ENCODE measurements around the gene RAD51B. TPM values are rescaled to one million over a fixed set of nuclear protein-coding genes. Genes with fewer than 3 reads are reported as not detected.

Gene RAD51B
- total and polyA plus RNA-seq, 2 experiments from 2014 or later: 10.1 to 18.0 TPM

DNA sequence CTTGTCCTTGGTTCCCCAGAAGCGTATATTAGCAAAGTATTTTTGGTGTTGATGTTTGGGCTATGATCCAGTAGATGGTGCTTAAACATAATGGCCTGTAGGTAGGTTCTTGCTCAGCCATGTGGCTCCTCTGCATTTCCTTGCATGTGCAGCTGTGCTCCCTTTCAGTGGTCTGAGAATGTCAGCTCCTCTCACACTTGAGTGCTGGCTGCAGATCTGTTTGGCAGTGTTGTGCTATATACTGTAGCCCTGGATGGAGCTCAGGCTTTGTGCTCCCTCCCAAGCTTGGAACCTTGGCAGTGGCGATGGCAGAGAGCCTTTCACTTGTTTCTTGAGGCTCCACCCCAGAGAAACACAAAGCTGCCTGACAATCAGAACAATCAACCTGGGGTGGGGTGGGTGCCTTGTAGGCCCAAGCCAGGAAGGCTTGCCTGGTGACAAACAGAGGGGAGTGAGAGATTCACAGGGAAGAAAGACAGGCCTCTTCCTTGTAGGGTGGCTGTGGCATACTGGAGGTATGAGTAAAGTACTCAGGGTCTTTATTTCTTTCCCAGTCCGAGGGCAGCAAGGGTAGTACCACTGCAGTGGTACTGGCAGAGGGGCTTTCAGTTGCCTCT, 255.3 kb downstream of the RAD51B start:
- Histone ChIP-seq H3K9me3 (ENCODE audit: low read depth) (no peaks in the 10 kb centered on the region), H3K27me3 (no peaks in the 10 kb centered on the region), H3K4me1 (ENCODE audit: insufficient read depth) (no peaks in the 10 kb centered on the region), H4K20me1 (ENCODE audit: insufficient read depth, poor library complexity, severe bottlenecking) (no peaks in the 10 kb centered on the region), H3K27ac (no peak overlapping the region), H3K9me2 (replicated peaks; ENCODE audit: insufficient read depth) (no peaks in the 10 kb centered on the region), H2AFZ (no peak overlapping the region), H3K79me2 (no peaks in the 10 kb centered on the region), H3K4me3 (no peak overlapping the region), H3K4me2 (no peak overlapping the region), H3K36me3 (replicated peaks; ENCODE audit: insufficient read depth, low read depth) (no peaks in the 10 kb centered on the region)
- 94% methylated on average over 3 of the region's 3 CpGs for WGBS (ENCODE audit: low lambda C conversion rate, missing lambda C conversion rate)
- TF ChIP-seq, protein P1, sequence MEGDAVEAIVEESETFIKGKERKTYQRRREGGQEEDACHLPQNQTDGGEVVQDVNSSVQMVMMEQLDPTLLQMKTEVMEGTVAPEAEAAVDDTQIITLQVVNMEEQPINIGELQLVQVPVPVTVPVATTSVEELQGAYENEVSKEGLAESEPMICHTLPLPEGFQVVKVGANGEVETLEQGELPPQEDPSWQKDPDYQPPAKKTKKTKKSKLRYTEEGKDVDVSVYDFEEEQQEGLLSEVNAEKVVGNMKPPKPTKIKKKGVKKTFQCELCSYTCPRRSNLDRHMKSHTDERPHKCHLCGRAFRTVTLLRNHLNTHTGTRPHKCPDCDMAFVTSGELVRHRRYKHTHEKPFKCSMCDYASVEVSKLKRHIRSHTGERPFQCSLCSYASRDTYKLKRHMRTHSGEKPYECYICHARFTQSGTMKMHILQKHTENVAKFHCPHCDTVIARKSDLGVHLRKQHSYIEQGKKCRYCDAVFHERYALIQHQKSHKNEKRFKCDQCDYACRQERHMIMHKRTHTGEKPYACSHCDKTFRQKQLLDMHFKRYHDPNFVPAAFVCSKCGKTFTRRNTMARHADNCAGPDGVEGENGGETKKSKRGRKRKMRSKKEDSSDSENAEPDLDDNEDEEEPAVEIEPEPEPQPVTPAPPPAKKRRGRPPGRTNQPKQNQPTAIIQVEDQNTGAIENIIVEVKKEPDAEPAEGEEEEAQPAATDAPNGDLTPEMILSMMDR (IDR thresholded peaks at IDR 0.05; ENCODE audit: poor library complexity): no peak
- TF ChIP-seq EZH2phosphoT487 (IDR thresholded peaks at IDR 0.05; ENCODE audit: low read depth, severe bottlenecking, unreplicated experiment) (no peak), EZH2 (IDR thresholded peaks at IDR 0.05; ENCODE audit: borderline replicate concordance) (no peak)
- DNase-seq (ENCODE audit: low spot score): no peak

DNA sequence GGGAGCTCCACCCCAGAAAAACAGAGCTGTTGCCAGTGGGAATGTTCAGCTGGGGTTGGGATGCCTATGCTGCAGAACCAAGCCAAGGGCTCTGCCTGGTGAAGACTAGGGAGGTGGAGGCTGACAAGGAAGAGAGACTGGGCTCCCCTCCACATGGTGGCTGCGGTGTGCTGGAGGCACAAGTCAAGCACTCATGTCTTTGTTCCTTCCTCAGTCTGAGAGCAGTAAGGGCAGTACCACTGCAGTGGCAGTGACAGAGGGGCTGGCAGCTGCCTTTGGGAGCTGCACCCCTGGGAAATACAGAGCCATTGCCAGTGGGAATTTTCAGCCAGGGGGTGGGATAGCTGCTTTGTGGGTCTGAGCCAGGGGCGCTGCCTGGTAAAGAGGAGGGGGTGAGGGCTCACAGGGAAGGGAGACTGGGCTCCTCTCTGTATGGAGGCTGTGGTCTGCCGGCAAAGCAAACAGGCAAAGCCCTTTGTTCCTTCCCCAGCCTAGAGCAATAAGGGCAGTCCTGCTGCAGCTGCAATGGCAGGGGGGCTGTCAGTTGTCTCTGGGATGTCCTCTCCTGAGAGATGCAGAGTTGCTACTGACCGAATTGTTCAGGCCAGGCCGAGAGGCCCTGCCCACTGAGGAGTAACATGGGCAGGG, 255.9 kb downstream of the RAD51B start:
- TF ChIP-seq EZH2 (IDR thresholded peaks at IDR 0.05; ENCODE audit: borderline replicate concordance): no peak
- TF ChIP-seq EZH2phosphoT487 (IDR thresholded peaks at IDR 0.05; ENCODE audit: low read depth, severe bottlenecking, unreplicated experiment): no peak
- TF ChIP-seq, protein P1 (IDR thresholded peaks at IDR 0.05; ENCODE audit: poor library complexity): no peak
- no peak overlapping the region for H3K4me2 ChIP-seq
- H2AFZ ChIP-seq: no peak overlapping the region
- no peaks in the 10 kb centered on the region for H4K20me1 ChIP-seq (ENCODE audit: insufficient read depth, poor library complexity, severe bottlenecking)
- no peaks in the 10 kb centered on the region for H3K9me3 ChIP-seq (ENCODE audit: low read depth)
- no peak for DNase-seq (ENCODE audit: low spot score)
- no peak overlapping the region for H3K4me3 ChIP-seq
- H3K9me2 ChIP-seq (replicated peaks; ENCODE audit: insufficient read depth): no peaks in the 10 kb centered on the region
- WGBS (ENCODE audit: low lambda C conversion rate, missing lambda C conversion rate): 66% methylated on average over 5 of the region's 5 CpGs
- no peaks in the 10 kb centered on the region for H3K79me2 ChIP-seq
- H3K36me3 ChIP-seq (replicated peaks; ENCODE audit: insufficient read depth, low read depth): no peaks in the 10 kb centered on the region
- peak overlapping the region; percentile 5 for H3K27ac ChIP-seq
- H3K4me1 ChIP-seq (ENCODE audit: insufficient read depth): no peaks in the 10 kb centered on the region
- H3K27me3 ChIP-seq: no peaks in the 10 kb centered on the region

DNA sequence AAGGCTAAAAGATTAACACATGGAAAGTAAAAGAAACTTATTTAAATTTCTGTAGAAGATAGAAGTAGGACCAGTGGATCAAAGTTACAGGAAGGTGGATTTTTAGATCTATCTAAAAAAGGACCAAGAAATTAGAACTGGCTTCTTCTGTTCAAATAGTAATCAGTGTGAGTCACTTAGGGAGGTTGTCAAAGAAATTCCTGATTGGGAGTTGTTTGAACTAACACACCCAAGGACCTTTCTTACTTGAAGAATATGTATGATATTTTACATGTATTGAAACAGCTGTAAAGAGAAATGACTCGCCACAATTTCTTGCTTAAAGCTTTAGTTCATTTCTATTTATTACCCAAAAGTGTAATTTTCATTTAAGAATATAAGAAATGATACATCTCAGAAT, 256.9 kb downstream of the RAD51B start:
- TF ChIP-seq EZH2phosphoT487 (IDR thresholded peaks at IDR 0.05; ENCODE audit: low read depth, severe bottlenecking, unreplicated experiment) (no peak), EZH2 (IDR thresholded peaks at IDR 0.05; ENCODE audit: borderline replicate concordance) (no peak)
- TF ChIP-seq, protein P1 (IDR thresholded peaks at IDR 0.05; ENCODE audit: poor library complexity): no peak
- Histone ChIP-seq H3K9me3 (ENCODE audit: low read depth) (no peaks in the 10 kb centered on the region), H3K27me3 (no peaks in the 10 kb centered on the region), H3K27ac (peak overlapping the region; percentile 23), H4K20me1 (ENCODE audit: insufficient read depth, poor library complexity, severe bottlenecking) (no peaks in the 10 kb centered on the region), H3K4me1 (ENCODE audit: insufficient read depth) (no peaks in the 10 kb centered on the region), H3K9me2 (replicated peaks; ENCODE audit: insufficient read depth) (no peaks in the 10 kb centered on the region), H3K4me3 (no peak overlapping the region), H3K4me2 (no peak overlapping the region), H3K79me2 (no peaks in the 10 kb centered on the region), H2AFZ (no peak overlapping the region), H3K36me3 (replicated peaks; ENCODE audit: insufficient read depth, low read depth) (no peaks in the 10 kb centered on the region)
- no peak for DNase-seq (ENCODE audit: low spot score)
- WGBS (ENCODE audit: low lambda C conversion rate, missing lambda C conversion rate): 71% methylated on average over 1 of the region's 1 CpG

All from hepatocyte (in vitro differentiated cells).